Heart right ventricle (tissue), 16 donors: ENCODE data around the gene HPCAL1. TPM values are rescaled to one million over a fixed set of nuclear protein-coding genes. Genes with fewer than 3 reads are reported as not detected.
A peak's percentile ranks its signal among the peaks of the same experiment; 100 is the strongest.

ENCODE experiments used
- ATAC-seq, 8 donors: fragments of 200-7000 bp; cut with Tn5 transposase; one replicate each; pipeline ENCODE4 v1.9.1; 2020; ENCODE audit warnings: mild to moderate bottlenecking in 8 of 8, moderate library complexity in 8 of 8, moderate number of reproducible peaks in 1 of 8
- DNase-seq, 2 donors: peaks; one replicate each; pipeline ENCODE4 v3.0.0-alpha.2; 2020
- H3K27ac ChIP-seq, 10 donors: fragments of 200-600 bp; sonication (generic) in 2 of 10; one replicate each; pipeline versions ENCODE4 v1.5.0 to v1.8.0; 2020 to 2022; ENCODE audit warnings: mild to moderate bottlenecking in 3 of 10
- H3K27me3 ChIP-seq, 7 donors: fragments of 200-600 bp; one replicate each; pipeline ENCODE4 v1.8.0; 2021 to 2022; ENCODE audit warnings: mild to moderate bottlenecking in 2 of 7
- H3K36me3 ChIP-seq, 9 donors: fragments of 200-600 bp; sonication (generic) in 1 of 9; one replicate each; pipeline versions ENCODE4 v1.5.0 to v1.8.0; 2020 to 2022; ENCODE audit warnings: mild to moderate bottlenecking in 2 of 9
- H3K4me1 ChIP-seq, 9 donors: fragments of 200-600 bp; sonication (generic) in 1 of 9; one replicate each; pipeline versions ENCODE4 v1.5.0 to v1.8.0; 2020 to 2022; ENCODE audit warnings: mild to moderate bottlenecking in 4 of 9
- H3K4me3 ChIP-seq, 10 donors: fragments of 200-600 bp; sonication (generic) in 2 of 10; one replicate each; pipeline versions ENCODE4 v1.5.0 to v1.8.0; 2020 to 2022; ENCODE audit warnings: mild to moderate bottlenecking in 7 of 10, moderate library complexity in 2 of 10
- H3K9me3 ChIP-seq, 11 donors: fragments of 200-600 bp in 10 of 11; sonication (generic) in 2 of 11; one replicate each; pipeline versions ENCODE4 v1.5.0 to v1.8.0; 2013 to 2022; ENCODE audit warnings: mild to moderate bottlenecking in 2 of 11, control low read depth in 1 of 11, moderate library complexity in 1 of 11
- WGBS, 2 donors: extraction: QIAGEN DNeasy Blood & Tissue Kit; methylation state at CpG; one replicate each; pipeline ENCODE4 v1.1.7; 2013; ENCODE audit warnings: inconsistent platforms in 1 of 2; 5-methylcytosine and 5-hydroxymethylcytosine counted together
- intact Hi-C, 10 donors: fragments of 100-400 bp; cut with DNase I; formaldehyde crosslinking; loops; one replicate each; pipeline versions ENCODE4 v1.11.1 to v1.14.2; 2022
- polyA plus RNA-seq, 2 donors: library from polyadenylated mRNA; stranded (reverse); fragments of 200-250 nt; gene quantifications; one replicate each; pipeline ENCODE4 v1.2.3, GENCODE V29; 2013
- total RNA-seq, 10 donors: library from RNA; stranded (reverse); fragmentation: NEBNext Ultra II Directional in 3 of 10; extraction: Animal tissue kit (Norgen Biotek cat#: 25700) in 3 of 10; gene quantifications; one replicate each; pipeline versions ENCODE4 v1.2.1 to v1.2.4, GENCODE V29; 2021 to 2023
- TF ChIP-seq, protein P1 (sequence below), 9 donors: fragments of 200-600 bp; sonication (generic) in 2 of 9; IDR thresholded peaks; one replicate each; pipeline versions ENCODE4 v1.5.0 to v1.8.0; 2021 to 2022; ENCODE audit warnings: antibody characterized with exemption in 9 of 9, mild to moderate bottlenecking in 5 of 9, moderate library complexity in 1 of 9
- donor health status: Arrhythmogenic right ventricular cardiomyopathy.
- donor health status: ischemic (EF 13 %, LVEDD 7.1; RV severe dilation, severe dysfunction).
- donor health status: healthy with polysubstance abuse.
- donor health status: DM: no; HTN: yes; CAD: no.
- donor health status: DM: no; HTN: no; CAD: no.
- donor health status: ischemic (EF 25% LVEDD 6.9; RV normal size, moderate dysfunction).
- donor health status: ischemic (EF 25% LVEDD 5.7; RV mildly dilated, moderate dysfunction).
- donor health status: healthy.
- donor health status: DM: yes; HTN: yes; CAD: no.
- donor health status: Ischemic cardiomyopathy.
- donor health status: ischemic (EF 35%, LVEDD 5.7; RV mildly dilated, moderate dysfunction).
- donor health status: nonischemic (EF 11% LVEDD 7.7; RV severe dilation, severe dysfunction).
- donor health status: DM: yes; HTN: yes; CAD: no.
- donor health status: PGD.
- donor health status: ischemic (EF 29% LVEDD 5.4; RV normal size, mild dysfunction).
- donor health status: nonischemic (EF 23%, LVEDD 6.1; RV moderate dilation, normal function).

The HPCAL1 gene
- total and polyA plus RNA-seq, 12 donors: 15.8 to 49.2 (median 27.5) TPM

DNA sequence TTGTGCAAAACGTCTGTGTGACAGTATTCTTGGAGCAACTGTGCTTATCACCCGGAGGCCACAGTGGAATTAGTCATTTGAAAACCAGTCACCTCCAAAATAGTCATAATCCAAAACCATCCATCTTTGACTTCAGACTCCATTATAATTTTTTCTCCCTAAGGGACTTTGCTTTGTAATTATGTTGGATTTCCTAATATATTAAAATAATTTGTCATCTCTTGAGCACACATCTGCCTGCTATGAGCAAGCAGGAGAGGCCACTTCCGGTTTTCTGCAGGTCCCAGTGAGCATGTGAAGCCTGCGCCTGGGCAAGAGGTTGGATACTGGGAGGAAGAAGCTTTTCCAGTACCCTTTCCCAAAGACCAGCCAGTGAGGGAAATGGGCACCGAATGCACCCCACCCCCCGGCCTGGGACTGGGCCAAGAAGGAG is 87.7 kb downstream of the HPCAL1 start:
- peaks cover 15 to 71% (median 45%) of the 10 kb centered on the region in 9 donors for H3K4me1 ChIP-seq
- TF ChIP-seq, protein P1, sequence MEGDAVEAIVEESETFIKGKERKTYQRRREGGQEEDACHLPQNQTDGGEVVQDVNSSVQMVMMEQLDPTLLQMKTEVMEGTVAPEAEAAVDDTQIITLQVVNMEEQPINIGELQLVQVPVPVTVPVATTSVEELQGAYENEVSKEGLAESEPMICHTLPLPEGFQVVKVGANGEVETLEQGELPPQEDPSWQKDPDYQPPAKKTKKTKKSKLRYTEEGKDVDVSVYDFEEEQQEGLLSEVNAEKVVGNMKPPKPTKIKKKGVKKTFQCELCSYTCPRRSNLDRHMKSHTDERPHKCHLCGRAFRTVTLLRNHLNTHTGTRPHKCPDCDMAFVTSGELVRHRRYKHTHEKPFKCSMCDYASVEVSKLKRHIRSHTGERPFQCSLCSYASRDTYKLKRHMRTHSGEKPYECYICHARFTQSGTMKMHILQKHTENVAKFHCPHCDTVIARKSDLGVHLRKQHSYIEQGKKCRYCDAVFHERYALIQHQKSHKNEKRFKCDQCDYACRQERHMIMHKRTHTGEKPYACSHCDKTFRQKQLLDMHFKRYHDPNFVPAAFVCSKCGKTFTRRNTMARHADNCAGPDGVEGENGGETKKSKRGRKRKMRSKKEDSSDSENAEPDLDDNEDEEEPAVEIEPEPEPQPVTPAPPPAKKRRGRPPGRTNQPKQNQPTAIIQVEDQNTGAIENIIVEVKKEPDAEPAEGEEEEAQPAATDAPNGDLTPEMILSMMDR (IDR thresholded peaks at IDR 0.05): no peak
- H3K27me3 ChIP-seq: no peaks in the 10 kb centered on the region
- H3K27ac ChIP-seq: no peak overlapping the region
- H3K9me3 ChIP-seq: no peaks in the 10 kb centered on the region
- H3K36me3 ChIP-seq: no peaks in the 10 kb centered on the region
- intact Hi-C loops: no loop called here
- DNase-seq (no peak), ATAC-seq (no peak)
- WGBS, 2 donors: 69 to 80% methylated on average over 6 of the region's 6 CpGs
- no peak overlapping the region for H3K4me3 ChIP-seq

DNA sequence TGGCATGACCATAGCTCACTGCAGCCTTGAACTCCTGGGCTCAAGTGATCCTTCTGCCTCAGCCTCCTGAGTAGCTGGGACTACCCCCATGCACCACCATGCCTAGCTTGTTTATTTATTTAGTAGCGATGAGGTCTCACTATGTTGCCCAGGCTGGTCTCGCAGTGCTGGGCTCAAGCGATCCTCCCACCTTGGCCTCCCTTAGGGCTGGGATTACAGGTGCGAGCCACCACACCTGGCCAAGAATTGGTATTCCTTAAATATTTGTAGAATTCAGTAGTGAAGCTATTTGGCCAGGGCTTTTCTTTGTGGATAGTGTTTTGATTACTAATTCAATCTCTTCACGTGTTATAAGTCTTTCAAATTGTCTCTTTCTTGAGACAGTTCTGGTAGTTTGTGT is 89.4 kb downstream of the HPCAL1 start:
- TF ChIP-seq, protein P1 (IDR thresholded peaks at IDR 0.05): no peak
- Histone ChIP-seq H3K27me3 (no peaks in the 10 kb centered on the region), H3K27ac (no peak overlapping the region), H3K4me3 (no peak overlapping the region), H3K9me3 (no peaks in the 10 kb centered on the region), H3K36me3 (no peaks in the 10 kb centered on the region), H3K4me1 (peaks cover 15 to 70% (median 43%) of the 10 kb centered on the region in 9 donors)
- WGBS, 2 donors: 96 to 97% methylated on average over 5 of the region's 5 CpGs
- ATAC-seq (no peak), DNase-seq (no peak)
- intact Hi-C loops: no loop called here

DNA sequence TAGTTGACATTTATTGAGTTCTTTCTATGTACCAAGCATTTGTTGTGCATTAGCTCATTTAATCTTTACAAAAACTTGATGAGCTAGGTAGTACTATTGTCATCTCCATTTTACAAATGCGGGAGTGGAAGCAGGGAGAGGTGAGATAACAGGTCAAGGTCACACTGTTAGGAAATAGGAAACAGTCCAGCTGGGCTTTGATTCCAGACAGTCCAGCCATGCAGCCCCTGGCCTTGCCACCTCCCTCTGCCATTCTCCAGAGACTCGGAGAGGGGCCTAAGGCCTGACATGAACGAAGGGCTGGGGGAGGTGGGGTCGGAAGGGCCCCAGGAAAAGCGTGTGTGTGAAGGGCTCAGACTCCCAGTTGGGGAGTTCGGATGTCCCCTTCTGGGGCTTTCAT is 89.8 kb downstream of the HPCAL1 start:
- H3K27ac ChIP-seq: peak overlapping the region in 5 of 10 donors; percentile 13 to 53 (median 15)
- DNase-seq (no peak), ATAC-seq (no peak)
- TF ChIP-seq, protein P1 (IDR thresholded peaks at IDR 0.05): no peak
- no peaks in the 10 kb centered on the region for H3K36me3 ChIP-seq
- H3K4me3 ChIP-seq: no peak overlapping the region
- H3K27me3 ChIP-seq: no peaks in the 10 kb centered on the region
- H3K9me3 ChIP-seq: no peaks in the 10 kb centered on the region
- intact Hi-C loops: no loop called here
- 70 to 75% methylated on average over 6 of the region's 6 CpGs for WGBS, 2 donors
- H3K4me1 ChIP-seq: peaks cover 11 to 70% (median 44%) of the 10 kb centered on the region in 9 donors

DNA sequence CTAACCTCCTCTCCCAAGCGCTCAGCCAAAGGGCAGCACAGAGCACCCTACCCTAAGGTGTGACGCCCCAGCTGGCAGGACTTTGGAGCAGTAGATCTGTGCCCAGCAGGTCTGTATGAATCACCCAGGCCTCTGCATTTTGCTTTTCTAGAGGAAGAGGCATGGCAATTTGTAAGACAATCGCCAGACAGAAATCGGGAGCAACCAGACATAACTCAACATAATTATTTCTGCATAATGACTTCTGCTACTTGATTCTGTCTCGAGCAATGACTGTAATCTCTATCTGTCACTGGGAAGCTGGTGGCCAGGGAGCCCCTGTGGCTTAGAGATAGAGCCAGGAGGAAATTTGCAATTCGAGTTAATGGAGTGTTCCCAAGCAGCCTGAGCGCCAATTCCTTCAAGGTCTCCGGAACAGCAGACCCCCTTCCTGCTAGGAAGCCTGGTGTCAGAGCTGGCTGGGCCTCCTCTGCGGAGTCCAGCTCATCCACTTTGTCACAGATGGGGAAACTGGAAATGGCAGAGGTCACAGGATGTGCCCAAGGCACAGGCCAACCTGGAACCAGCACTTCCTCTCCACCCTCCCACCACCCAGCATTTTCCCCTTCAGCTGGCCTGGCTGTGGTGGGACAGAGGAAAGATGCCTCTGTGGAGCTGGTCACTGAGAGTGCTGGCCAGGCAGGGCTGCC is 90.4 kb downstream of the HPCAL1 start:
- 67 to 79% methylated on average over 9 of the region's 9 CpGs for WGBS, 2 donors
- no peaks in the 10 kb centered on the region for H3K9me3 ChIP-seq
- ATAC-seq (no peak), DNase-seq (no peak)
- intact Hi-C loops: no loop called here
- H3K4me3 ChIP-seq: no peak overlapping the region
- no peaks in the 10 kb centered on the region for H3K36me3 ChIP-seq
- no peaks in the 10 kb centered on the region for H3K27me3 ChIP-seq
- peaks cover 12 to 70% (median 44%) of the 10 kb centered on the region in 9 donors for H3K4me1 ChIP-seq
- H3K27ac ChIP-seq: peak overlapping the region in 6 of 10 donors; percentile 13 to 53 (median 18)
- TF ChIP-seq, protein P1 (IDR thresholded peaks at IDR 0.05): no peak
